ENCODE results near the gene RASAL2.

DNA sequence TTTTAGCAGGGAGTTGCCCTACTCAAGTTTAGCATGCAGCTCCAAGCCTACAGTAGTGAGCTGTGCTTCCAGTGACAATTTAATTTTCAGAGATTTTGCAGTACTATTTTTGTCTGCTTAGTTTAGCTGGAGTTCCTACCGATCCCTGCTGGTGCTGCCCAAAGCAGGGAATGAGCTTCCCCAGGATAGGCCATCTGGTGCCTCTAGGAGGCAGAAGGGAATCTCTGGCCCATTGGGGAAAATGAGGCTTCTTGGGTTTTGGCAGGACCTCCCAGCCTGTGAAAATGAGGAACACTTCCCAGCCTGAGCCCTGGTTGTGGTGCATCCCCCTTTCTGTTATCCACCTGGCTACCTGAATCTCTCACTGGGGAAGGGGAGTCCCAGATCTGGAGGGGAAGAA lies 149.2 kb downstream of the RASAL2 start:
- TF ChIP-seq, protein P1, sequence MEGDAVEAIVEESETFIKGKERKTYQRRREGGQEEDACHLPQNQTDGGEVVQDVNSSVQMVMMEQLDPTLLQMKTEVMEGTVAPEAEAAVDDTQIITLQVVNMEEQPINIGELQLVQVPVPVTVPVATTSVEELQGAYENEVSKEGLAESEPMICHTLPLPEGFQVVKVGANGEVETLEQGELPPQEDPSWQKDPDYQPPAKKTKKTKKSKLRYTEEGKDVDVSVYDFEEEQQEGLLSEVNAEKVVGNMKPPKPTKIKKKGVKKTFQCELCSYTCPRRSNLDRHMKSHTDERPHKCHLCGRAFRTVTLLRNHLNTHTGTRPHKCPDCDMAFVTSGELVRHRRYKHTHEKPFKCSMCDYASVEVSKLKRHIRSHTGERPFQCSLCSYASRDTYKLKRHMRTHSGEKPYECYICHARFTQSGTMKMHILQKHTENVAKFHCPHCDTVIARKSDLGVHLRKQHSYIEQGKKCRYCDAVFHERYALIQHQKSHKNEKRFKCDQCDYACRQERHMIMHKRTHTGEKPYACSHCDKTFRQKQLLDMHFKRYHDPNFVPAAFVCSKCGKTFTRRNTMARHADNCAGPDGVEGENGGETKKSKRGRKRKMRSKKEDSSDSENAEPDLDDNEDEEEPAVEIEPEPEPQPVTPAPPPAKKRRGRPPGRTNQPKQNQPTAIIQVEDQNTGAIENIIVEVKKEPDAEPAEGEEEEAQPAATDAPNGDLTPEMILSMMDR (IDR thresholded peaks at IDR 0.05) = no peak
- TF ChIP-seq POLR2A (IDR thresholded peaks at IDR 0.05) = no peak
- no peak for TF ChIP-seq EP300 (IDR thresholded peaks at IDR 0.05)
- no peak for TF ChIP-seq POLR2AphosphoS5 (IDR thresholded peaks at IDR 0.05)
